Measurements from ENCODE around the gene TOLLIP. TPM values are rescaled to one million over a fixed set of nuclear protein-coding genes. Genes with fewer than 3 reads are reported as not detected.

TOLLIP gene
- total RNA-seq, 6 experiments from 2014 or later: 68.3 to 103 (median 88.0) TPM

GRCh38 chr11:1338201-1339065 lies 29.0 kb upstream of the TOLLIP start:
- no peak overlapping the region for H3K4me3 ChIP-seq
- H3K4me1 ChIP-seq: peaks cover 0 to 10% (median 9%) of the 10 kb centered on the region in 4 donors
- DNase-seq (peak in 1 of 3 donors; percentile 51), ATAC-seq (no peak)
- intact Hi-C loops (cut with DNase I): no loop called here
- no peaks in the 10 kb centered on the region for H3K9me3 ChIP-seq
- TF ChIP-seq CTCF (IDR thresholded peaks at IDR 0.05) (no peak), POLR2A (IDR thresholded peaks at IDR 0.05) (no peak)
- WGBS (ENCODE audit: insufficient coverage, low coverage, low lambda C conversion rate, missing lambda C conversion rate): 77% methylated on average over 17 of the region's 33 CpGs
- H3K27ac ChIP-seq: no peak overlapping the region
- no peaks in the 10 kb centered on the region for H3K36me3 ChIP-seq
- H3K27me3 ChIP-seq: no peaks in the 10 kb centered on the region

DNA sequence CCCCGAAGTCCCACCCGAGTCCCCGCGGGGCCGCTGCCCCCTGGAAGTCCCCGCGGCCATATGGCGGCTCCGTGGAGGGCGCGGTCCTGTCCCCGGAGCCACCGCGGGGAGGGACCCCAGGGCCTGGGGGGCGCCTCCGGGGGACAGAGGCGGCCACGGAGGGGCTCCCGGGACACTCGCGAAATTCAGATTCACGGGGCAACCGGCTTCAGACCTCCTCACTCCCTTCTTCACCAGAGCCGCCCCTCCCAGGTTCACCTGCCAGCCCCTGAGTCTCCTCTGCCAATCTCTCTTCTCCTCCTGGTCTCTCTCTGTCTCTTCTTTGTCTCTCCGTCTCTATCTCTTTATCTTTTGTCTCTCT lies 28.2 kb upstream of the TOLLIP start:
- DNase-seq (peak in 1 of 3 donors; percentile 46), ATAC-seq (no peak)
- peaks cover 0 to 10% (median 9%) of the 10 kb centered on the region in 4 donors for H3K4me1 ChIP-seq
- intact Hi-C loops (cut with DNase I): no loop called here
- no peaks in the 10 kb centered on the region for H3K27me3 ChIP-seq
- 25% methylated on average over 5 of the region's 25 CpGs for WGBS (ENCODE audit: insufficient coverage, low coverage, low lambda C conversion rate, missing lambda C conversion rate)
- no peaks in the 10 kb centered on the region for H3K9me3 ChIP-seq
- no peak overlapping the region for H3K27ac ChIP-seq
- no peaks in the 10 kb centered on the region for H3K36me3 ChIP-seq
- no peak overlapping the region for H3K4me3 ChIP-seq
- TF ChIP-seq CTCF (IDR thresholded peaks at IDR 0.05) (no peak), POLR2A (IDR thresholded peaks at IDR 0.05) (no peak)

- H3K4me1 ChIP-seq: peaks cover 0 to 10% (median 9%) of the 10 kb centered on the region in 4 donors
- peak overlapping the region in 1 of 3 donors; percentile 24 for H3K4me3 ChIP-seq
- ATAC-seq: peak; percentile 28 to 56 (median 46)
- TF ChIP-seq POLR2A (IDR thresholded peaks at IDR 0.05) (no peak), CTCF (IDR thresholded peaks at IDR 0.05) (no peak)
- H3K36me3 ChIP-seq: no peaks in the 10 kb centered on the region
- H3K9me3 ChIP-seq: no peaks in the 10 kb centered on the region
- H3K27ac ChIP-seq: no peak overlapping the region
- WGBS (ENCODE audit: insufficient coverage, low coverage, low lambda C conversion rate, missing lambda C conversion rate): no CpG with 5 or more reads among the region's 95 CpGs
- intact Hi-C loops (cut with DNase I): no loop called here
- H3K27me3 ChIP-seq: no peaks in the 10 kb centered on the region
- DNase-seq: peak; percentile 60 to 75 (median 66)
Observed at GRCh38 chr11:1336836-1337646, 27.6 kb upstream of the TOLLIP start.

GRCh38 chr11:1335811-1336761 lies 26.7 kb upstream of the TOLLIP start:
- TF ChIP-seq POLR2A (IDR thresholded peaks at IDR 0.05) (no peak), CTCF (IDR thresholded peaks at IDR 0.05) (no peak)
- ATAC-seq (peak; percentile 77 to 82 (median 79)), DNase-seq (peak; percentile 59 to 71 (median 70))
- peak overlapping the region; percentile 26 to 42 (median 32) for H3K4me3 ChIP-seq
- no peaks in the 10 kb centered on the region for H3K9me3 ChIP-seq
- no peaks in the 10 kb centered on the region for H3K36me3 ChIP-seq
- WGBS (ENCODE audit: insufficient coverage, low coverage, low lambda C conversion rate, missing lambda C conversion rate): 7% methylated on average over 53 of the region's 66 CpGs
- peak overlapping the region in 2 of 3 donors; percentile 13 to 38 for H3K27ac ChIP-seq
- H3K4me1 ChIP-seq: peaks cover 0 to 10% (median 9%) of the 10 kb centered on the region in 4 donors
- intact Hi-C loops (cut with DNase I): no loop called here
- H3K27me3 ChIP-seq: no peaks in the 10 kb centered on the region

All from right lobe of liver (tissue), 6 donors.